Measurements from ENCODE around the gene S100P. TPM values are rescaled to one million over a fixed set of nuclear protein-coding genes. Genes with fewer than 3 reads are reported as not detected.
"Not testable (repeated sequence)": the region's sequence is repeated elsewhere in the genome, so short reads cannot be mapped to it uniquely, and the experiment has no call there.

The S100P gene
- total and polyA plus RNA-seq, 10 donors: 3.5 to 162 (median 32.4) TPM

GRCh38 chr4:6649216-6649615, 44.5 kb upstream of the S100P start:
- no peaks in the 10 kb centered on the region for H3K9me3 ChIP-seq
- H3K4me3 ChIP-seq: no peak overlapping the region
- peaks cover 0 to 7% (median 4%) of the 10 kb centered on the region in 6 donors for H3K4me1 ChIP-seq
- no peak for DNase-seq
- TF ChIP-seq POLR2AphosphoS5 (IDR thresholded peaks at IDR 0.05) (no peak), POLR2A (IDR thresholded peaks at IDR 0.05) (no peak)
- TF ChIP-seq, protein P1, sequence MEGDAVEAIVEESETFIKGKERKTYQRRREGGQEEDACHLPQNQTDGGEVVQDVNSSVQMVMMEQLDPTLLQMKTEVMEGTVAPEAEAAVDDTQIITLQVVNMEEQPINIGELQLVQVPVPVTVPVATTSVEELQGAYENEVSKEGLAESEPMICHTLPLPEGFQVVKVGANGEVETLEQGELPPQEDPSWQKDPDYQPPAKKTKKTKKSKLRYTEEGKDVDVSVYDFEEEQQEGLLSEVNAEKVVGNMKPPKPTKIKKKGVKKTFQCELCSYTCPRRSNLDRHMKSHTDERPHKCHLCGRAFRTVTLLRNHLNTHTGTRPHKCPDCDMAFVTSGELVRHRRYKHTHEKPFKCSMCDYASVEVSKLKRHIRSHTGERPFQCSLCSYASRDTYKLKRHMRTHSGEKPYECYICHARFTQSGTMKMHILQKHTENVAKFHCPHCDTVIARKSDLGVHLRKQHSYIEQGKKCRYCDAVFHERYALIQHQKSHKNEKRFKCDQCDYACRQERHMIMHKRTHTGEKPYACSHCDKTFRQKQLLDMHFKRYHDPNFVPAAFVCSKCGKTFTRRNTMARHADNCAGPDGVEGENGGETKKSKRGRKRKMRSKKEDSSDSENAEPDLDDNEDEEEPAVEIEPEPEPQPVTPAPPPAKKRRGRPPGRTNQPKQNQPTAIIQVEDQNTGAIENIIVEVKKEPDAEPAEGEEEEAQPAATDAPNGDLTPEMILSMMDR (IDR thresholded peaks at IDR 0.05 in 8 of 11, conservative IDR thresholded peaks at IDR 0.05 in 3 of 11): no peak
- intact Hi-C loops (cut with DNase I; ENCODE audit: low total_unique reads): no loop called here
- no peak overlapping the region for H3K27ac ChIP-seq
- no peaks in the 10 kb centered on the region for H3K36me3 ChIP-seq
- WGBS, 5 donors: 90 to 96% (median 93%) methylated on average over 8 of the region's 8 CpGs
- H3K27me3 ChIP-seq (replicated peaks in 1 of 7): no peaks in the 10 kb centered on the region

DNA sequence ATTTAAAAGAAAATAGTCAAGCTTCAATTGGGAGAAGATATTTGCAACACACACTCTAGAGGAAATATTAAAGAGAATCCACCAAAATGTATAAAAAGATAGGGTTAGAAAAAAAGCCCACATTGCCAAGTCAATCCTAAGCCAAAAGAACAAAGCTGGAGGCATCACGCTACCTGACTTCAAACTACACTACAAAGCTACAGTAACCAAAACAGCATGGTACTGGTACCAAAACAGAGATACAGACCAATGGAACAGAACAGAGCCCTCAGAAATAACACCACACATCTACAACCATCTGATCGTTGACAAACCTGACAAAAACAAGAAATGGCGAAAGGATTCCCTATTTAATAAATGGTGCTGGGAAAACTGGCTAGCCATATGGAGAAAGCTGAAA, 39.5 kb upstream of the S100P start:
- intact Hi-C loops (cut with DNase I; ENCODE audit: low total_unique reads): not testable (repeated sequence)

DNA sequence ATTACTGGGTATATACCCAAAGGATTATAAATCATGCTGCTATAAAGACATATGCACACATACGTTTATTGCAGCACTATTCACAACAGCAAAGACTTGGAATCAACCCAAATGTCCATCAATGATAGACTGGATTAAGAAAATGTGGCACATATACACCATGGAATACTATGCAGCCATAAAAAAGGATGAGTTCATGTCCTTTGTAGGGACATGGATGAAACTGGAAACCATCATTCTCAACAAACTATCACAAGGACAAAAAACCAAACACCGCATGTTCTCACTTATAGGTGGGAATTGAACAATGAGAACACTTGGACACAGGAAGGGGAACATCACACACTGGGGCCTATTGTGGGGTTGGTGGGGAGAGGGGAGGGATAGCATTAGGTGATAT, 38.4 kb upstream of the S100P start:
- WGBS, 5 donors: 88 to 100% (median 91%) methylated on average over 2 of the region's 2 CpGs
- H3K4me3 ChIP-seq; intact Hi-C loops (cut with DNase I; ENCODE audit: low total_unique reads); H3K9me3 ChIP-seq; DNase-seq; H3K27ac ChIP-seq; H3K36me3 ChIP-seq: not testable (repeated sequence)
- H3K4me1 ChIP-seq: peaks cover 0 to 27% (median 21%) of the 10 kb centered on the region in 6 donors
- H3K27me3 ChIP-seq (replicated peaks in 1 of 7): peaks cover 0 to 27% (median 0%) of the 10 kb centered on the region in 7 donors

More for the DNA sequence above, 39.5 kb upstream of the S100P start:
- peaks cover 0 to 17% (median 15%) of the 10 kb centered on the region in 6 donors for H3K4me1 ChIP-seq
- H3K36me3 ChIP-seq, H3K9me3 ChIP-seq, H3K27ac ChIP-seq, H3K4me3 ChIP-seq, DNase-seq: not testable (repeated sequence)
- WGBS, 5 donors: 41 to 92% (median 80%) methylated on average over 2 to 3 of the region's 3 CpGs
- peaks cover 0 to 17% (median 0%) of the 10 kb centered on the region in 7 donors for H3K27me3 ChIP-seq (replicated peaks in 1 of 7)

DNA sequence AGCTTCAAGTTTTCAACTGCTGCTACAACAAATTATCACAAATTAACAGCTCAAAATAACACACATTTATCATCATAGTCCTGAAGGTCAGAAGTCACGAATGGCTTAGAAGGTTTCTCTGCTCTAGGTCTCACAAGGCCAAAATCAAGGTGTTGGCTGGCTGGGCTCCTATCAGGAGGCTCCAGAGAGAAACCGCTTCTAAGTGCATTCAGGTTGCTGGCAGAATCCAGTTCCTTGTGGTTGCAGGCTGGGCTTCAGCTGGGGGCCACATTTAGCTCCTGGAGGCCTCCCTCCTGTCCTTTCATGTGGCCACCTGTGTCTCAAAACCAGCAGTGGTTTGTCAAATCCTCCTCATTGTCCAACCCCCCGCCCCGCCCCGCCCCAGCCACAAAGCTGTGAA, 37.8 kb upstream of the S100P start:
- TF ChIP-seq, protein P1 (IDR thresholded peaks at IDR 0.05 in 8 of 11, conservative IDR thresholded peaks at IDR 0.05 in 3 of 11): no peak
- TF ChIP-seq POLR2A (IDR thresholded peaks at IDR 0.05): no peak
- TF ChIP-seq POLR2AphosphoS5 (IDR thresholded peaks at IDR 0.05): no peak
- H3K36me3 ChIP-seq: no peaks in the 10 kb centered on the region
- H3K4me3 ChIP-seq: no peak overlapping the region
- DNase-seq: peak; percentile 9
- H3K27me3 ChIP-seq (replicated peaks in 1 of 7): peaks cover 0 to 31% (median 0%) of the 10 kb centered on the region in 7 donors
- intact Hi-C loops (cut with DNase I; ENCODE audit: low total_unique reads): no loop called here
- no peak overlapping the region for H3K27ac ChIP-seq
- H3K9me3 ChIP-seq: no peaks in the 10 kb centered on the region
- 85 to 95% (median 89%) methylated on average over 5 of the region's 5 CpGs for WGBS, 5 donors
- peaks cover 0 to 27% (median 21%) of the 10 kb centered on the region in 6 donors for H3K4me1 ChIP-seq

GRCh38 chr4:6657242-6658208, 36.2 kb upstream of the S100P start:
- peak; percentile 22 to 70 (median 62) for TF ChIP-seq POLR2AphosphoS5 (IDR thresholded peaks at IDR 0.05)
- no peak for TF ChIP-seq POLR2A (IDR thresholded peaks at IDR 0.05)
- TF ChIP-seq, protein P1 (IDR thresholded peaks at IDR 0.05 in 8 of 11, conservative IDR thresholded peaks at IDR 0.05 in 3 of 11): no peak
- peaks cover 0 to 38% (median 0%) of the 10 kb centered on the region in 7 donors for H3K27me3 ChIP-seq (replicated peaks in 1 of 7)
- no peaks in the 10 kb centered on the region for H3K36me3 ChIP-seq
- H3K27ac ChIP-seq: peak overlapping the region; percentile 16 to 91 (median 78)
- 68 to 80% (median 70%) methylated on average over 63 to 65 of the region's 65 CpGs for WGBS, 5 donors
- peak overlapping the region in 2 of 8 donors; percentile 50 to 68 for H3K4me3 ChIP-seq
- peaks cover 0 to 27% (median 21%) of the 10 kb centered on the region in 6 donors for H3K4me1 ChIP-seq
- H3K9me3 ChIP-seq: no peaks in the 10 kb centered on the region
- DNase-seq: no peak
- intact Hi-C loops (cut with DNase I; ENCODE audit: low total_unique reads): no loop called here

All from spleen (tissue), 11 donors.